Activated gamma-delta T cell (primary cell): Measurements from ENCODE around the gene TGM5.
"Not testable (repeated sequence)": the region's sequence is repeated elsewhere in the genome, so short reads cannot be mapped to it uniquely, and the experiment has no call there.

Source experiments
- DNase-seq: peaks from one replicate; lab custom pipeline; 2025; lab: John Stamatoyannopoulos, UW

Gene TGM5

GRCh38 chr15:43218908-43219706 lies 47.6 kb downstream of the TGM5 start:
- no peak for DNase-seq

- DNase-seq: no peak
Observed at GRCh38 chr15:43215961-43216360, 50.8 kb downstream of the TGM5 start.

GRCh38 chr15:43214592-43215295 lies 52.0 kb downstream of the TGM5 start:
- DNase-seq: no peak

- DNase-seq: no peak
Observed at GRCh38 chr15:43214169-43214568, 52.6 kb downstream of the TGM5 start.

- no peak for DNase-seq
Observed at GRCh38 chr15:43213466-43213865, 53.3 kb downstream of the TGM5 start.

DNA sequence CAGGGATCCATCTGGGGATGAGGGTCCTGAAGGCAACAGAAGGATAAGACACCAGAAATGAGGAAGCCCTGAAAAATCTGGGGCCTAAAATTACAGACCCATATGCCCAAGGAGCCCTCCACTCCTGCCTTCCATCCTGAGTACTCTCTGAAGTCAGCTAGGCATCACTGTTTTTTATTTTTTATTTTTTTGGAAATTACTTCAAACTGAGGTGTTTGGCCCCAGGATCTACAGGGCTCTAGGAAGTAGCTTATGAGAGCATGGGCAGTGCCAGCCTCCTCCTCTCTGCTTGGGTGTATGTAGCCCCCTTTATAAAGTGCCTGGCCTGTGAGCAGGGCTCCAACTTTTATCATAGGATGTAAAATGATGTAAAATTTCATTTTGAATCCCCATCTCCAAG lies 53.8 kb downstream of the TGM5 start:
- DNase-seq: no peak

GRCh38 chr15:43212299-43212698 lies 54.4 kb downstream of the TGM5 start:
- no peak for DNase-seq

DNA sequence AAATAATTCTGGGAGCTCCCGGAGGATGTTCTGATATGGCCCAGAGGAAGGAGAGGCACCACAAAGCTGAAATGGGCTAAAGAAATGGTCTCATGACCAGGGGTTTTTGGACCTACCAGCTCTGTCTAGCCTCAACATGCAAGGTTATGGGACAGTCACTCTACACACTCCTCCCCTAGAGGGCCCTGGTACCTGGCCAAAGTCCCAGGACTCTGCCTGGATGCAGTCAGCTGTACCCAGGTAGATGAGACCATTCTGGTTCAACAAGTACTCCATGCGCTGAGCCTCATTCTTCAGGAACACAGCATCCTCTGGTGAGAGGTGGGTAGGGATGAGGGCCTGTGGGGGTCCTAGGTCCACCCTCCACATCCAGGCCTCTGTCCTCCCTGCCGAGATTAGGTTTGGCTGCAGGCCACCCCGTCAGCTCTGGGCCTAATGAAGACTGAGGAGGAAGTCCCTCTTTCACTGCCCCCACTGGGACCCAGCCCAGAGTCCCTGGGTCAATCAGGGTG lies 55.4 kb downstream of the TGM5 start:
- DNase-seq: no peak

DNA sequence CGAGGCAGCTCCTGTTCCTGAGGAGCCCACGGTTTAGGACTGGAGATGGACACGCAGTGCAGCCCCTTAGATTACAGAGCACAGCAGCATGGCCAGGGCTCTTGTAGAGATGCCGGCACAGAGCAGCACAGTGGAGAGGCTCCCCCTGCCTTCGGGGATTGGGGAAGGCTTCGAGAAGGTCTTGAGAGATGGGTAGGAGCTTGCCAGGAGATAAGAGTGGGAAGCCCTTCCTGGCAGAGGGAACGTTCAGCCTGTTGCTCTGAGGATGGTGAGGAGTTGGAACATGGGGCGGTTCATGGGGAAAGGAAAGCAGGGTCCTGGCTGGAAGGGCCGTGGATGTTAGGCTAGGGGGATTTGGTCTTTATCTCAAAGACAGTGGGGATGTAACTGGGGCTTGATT lies 55.9 kb downstream of the TGM5 start:
- no peak for DNase-seq

- no peak for DNase-seq
Observed at GRCh38 chr15:43210172-43210745, 56.5 kb downstream of the TGM5 start.

DNA sequence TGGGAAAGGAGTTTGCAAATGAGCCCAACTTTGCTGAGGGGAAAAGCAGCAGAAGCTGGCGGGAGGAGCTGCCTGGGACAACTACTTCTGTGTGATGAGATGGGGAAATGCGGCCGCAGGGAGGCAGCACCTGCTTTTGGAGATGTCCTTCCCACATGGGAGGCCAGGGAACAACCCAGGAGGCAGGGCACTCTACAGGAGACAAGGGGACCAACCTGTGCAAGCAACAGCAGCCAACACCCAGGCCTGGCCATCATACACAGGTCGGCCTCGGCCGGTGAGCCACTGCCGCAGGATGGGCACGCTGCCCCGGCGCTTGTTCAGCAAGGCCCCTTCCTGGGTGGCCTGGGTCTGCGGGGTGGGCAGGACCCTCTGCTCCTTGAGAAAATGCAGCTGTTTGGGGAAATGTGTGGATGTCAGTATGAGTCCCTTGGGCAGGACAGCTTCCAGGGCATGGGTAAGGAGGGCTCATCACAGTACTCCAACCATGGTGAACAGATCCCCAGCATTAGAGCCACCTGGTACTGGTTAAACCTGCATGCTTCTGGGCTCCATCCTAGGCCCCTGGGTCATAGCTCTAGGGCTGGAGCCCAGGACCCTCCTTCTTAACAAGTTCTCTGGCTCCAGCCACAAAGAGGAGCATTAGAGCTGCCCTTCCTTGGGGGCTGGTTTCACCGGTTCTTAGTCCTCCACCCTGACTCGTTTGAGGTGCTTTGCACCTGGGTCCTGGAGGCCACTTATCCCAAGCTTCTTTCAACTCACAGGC lies 57.5 kb downstream of the TGM5 start:
- DNase-seq: no peak

DNA sequence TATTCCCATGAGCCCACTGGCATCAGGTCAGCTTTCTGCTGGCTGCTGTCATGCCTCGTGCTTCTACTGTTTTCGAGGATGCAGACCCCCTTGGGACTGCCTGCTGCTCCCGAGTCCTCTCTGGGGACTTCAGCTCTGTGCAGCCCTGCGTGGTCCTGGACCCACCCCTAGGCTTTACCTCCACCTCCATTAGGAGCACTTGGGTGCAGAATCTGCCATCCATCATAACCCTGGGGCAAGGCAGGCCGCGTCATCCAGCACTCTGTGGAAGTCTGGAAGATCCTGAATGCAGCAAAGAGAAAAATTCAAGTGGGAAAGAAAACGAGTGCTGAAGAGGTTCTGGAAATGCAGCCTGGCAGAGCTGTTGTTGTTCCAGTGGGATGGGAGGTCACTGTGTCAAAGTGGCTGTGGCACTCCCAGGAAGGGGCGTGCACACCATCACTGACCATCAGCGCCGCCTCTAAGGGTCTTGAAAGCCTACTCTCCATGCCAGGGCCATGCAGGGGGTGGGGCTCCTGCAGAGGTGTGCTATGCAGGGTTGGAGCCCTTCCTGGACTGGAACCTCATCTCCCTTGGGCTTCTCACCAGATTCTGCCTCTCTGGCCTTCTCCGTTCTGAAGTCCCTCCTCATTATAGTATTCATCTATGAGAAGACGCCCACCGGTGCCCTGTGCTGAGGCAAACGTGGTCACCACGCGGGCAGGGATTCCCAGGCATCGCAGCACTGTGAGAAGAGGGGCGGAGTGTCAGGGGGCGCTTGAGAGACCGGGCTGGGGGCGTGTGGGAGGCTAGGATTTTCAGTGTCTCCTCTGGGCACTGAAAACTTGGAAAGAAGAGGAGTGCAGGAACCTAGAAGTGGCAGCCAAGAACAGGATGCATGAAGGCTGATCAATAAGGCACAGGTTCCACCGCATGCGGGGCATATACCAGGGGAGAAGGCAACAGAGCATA lies 58.4 kb downstream of the TGM5 start:
- DNase-seq: no peak

DNA sequence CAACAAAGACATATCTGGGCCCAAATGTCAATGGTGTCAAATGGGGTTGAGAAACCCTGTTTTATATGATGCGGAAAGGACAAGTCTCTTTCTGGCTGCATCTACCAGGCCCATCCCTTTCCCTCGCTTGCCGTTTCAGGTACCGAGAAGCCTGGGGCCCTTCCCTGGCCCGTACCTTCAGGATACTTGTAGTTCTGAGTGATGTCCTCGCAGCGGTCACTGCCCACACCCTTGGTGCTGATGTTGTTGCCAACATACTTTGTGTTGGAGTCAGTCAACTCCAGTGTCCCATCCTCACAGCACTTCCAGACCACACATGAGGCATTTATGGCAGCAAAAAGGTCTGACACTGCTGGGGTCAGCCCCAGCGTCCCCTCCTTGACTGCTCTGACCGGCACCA lies 59.7 kb downstream of the TGM5 start:
- no peak for DNase-seq

DNA sequence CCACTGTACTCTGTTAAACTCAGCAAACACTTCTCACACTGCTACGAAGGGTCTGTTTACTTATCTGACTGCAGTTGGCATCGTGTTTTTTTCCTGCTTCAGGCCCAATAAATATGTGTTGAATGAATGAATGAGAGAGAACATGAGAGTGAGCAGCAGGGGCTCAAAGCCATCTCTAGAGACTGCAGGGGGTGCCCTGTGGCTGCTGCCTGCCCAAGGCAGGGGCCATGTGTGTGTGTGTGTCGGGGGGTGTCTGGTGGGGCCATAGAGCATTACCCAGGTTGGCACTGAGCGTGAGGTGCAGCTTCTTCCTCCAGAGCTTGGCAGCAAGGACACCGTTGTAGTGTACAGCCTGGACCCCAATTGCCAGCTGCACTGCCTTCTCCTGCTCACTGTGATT lies 60.7 kb downstream of the TGM5 start:
- no peak for DNase-seq

GRCh38 chr15:43204016-43204901 lies 62.5 kb downstream of the TGM5 start:
- DNase-seq: no peak

GRCh38 chr15:43199945-43200488 lies 66.7 kb downstream of the TGM5 start:
- no peak for DNase-seq

- DNase-seq: no peak
Observed at GRCh38 chr15:43198992-43199391, 67.7 kb downstream of the TGM5 start.

- not testable (repeated sequence) for DNase-seq
Observed at GRCh38 chr15:43198556-43198955, 68.2 kb downstream of the TGM5 start.

- DNase-seq: not testable (repeated sequence)
Observed at GRCh38 chr15:43197773-43198172, 69.0 kb downstream of the TGM5 start.
